HG03460 (cell line): Measurements from ENCODE around the gene MC5R.
"Not testable (repeated sequence)": the region's sequence is repeated elsewhere in the genome, so short reads cannot be mapped to it uniquely, and the experiment has no call there.

ENCODE experiments used
- ATAC-seq: cut with Tn5 transposase; IDR thresholded peaks from one replicate; pipeline ENCODE4 v1.9.1; 2021; ENCODE audit not compliant: unreplicated experiment

The MC5R gene

DNA sequence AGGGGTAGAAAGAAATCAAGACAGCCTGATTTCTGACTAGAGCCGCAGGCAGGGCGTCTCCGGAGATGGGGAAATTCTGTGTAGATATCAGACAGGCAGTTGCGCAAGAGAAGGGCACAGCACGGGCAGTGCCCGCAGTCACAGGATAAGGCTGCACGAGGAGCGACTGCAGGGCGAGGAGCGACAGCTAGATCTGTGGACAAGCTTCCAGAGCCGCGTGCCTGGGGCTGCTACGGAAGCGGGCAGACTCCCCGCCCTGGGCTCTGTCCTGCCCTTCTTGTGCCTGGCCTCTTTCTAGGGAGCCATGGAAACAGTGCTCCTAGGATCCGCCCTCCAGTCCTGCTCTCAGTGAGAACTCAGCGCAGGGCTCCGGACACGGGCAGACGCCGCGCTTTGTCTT, 12.6 kb downstream of the MC5R start:
- ATAC-seq, result no peak

GRCh38 chr18:13849791-13850190, 25.8 kb downstream of the MC5R start:
- no peak for ATAC-seq

DNA sequence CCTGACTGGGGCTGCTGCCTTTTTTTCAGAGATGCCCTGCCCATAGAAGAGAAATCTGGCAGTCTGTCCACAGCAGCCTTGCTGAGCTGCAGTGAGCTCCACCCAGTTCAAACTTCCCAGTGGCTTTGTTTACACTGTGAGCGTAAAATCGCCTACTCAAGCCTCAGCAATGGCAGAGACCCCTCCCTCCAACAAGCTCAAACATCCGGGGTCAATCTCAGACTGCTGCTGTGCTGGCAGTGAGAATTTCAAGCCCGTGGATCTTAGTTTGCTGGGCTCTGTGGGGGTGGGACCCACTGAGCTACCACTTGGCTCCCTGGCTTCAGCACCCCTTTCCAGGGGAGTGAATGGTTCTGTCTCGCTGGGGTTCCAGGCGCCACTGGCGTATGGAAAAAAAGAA, 38.9 kb downstream of the MC5R start:
- ATAC-seq, result not testable (repeated sequence)

GRCh38 chr18:13868501-13869271, 44.7 kb downstream of the MC5R start:
- ATAC-seq, result no peak

GRCh38 chr18:13871701-13872100, 47.8 kb downstream of the MC5R start:
- ATAC-seq, result no peak

DNA sequence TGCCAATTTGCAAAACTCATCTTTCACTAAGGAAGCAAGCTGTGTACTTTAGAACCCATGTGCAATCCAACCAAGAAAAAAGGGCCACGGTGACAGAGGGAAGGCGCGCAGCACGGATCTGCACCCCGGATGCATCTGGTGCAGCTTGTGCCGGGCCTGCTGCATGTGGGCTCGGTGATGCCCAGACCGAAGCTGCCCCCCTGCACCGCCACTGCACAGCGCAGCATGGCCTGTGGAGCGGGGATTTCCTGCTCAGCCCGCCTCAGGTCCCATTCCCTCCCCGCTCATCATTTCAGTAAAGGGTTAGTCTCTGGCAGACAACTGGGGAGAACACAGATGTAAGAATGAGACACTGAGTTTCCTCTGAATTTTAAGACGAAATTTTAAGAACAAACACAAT, 48.4 kb downstream of the MC5R start:
- ATAC-seq, result no peak

DNA sequence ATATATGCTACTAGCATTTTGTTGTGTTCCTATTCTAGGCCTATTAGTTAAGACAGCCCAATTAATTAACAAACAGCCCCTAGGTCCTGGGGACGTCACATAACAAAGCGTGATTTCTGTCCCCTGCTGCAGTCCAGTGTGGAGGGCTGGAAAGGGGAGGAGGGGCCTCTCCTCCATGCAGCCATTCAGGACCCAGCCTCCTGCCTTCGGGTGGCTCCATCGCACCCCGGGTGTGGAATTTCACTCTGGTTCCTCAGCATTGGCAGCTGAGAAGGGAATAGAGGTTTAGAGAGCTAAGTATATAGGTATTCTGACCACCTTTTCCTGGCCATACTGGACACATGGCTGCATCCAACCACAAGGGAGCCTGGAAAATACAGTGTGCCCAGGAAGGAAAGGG, 49.0 kb downstream of the MC5R start:
- ATAC-seq, result no peak

GRCh38 chr18:13874558-13874957, 50.6 kb downstream of the MC5R start:
- no peak for ATAC-seq
